ENCODE measurements around the gene CRY2.

DNA sequence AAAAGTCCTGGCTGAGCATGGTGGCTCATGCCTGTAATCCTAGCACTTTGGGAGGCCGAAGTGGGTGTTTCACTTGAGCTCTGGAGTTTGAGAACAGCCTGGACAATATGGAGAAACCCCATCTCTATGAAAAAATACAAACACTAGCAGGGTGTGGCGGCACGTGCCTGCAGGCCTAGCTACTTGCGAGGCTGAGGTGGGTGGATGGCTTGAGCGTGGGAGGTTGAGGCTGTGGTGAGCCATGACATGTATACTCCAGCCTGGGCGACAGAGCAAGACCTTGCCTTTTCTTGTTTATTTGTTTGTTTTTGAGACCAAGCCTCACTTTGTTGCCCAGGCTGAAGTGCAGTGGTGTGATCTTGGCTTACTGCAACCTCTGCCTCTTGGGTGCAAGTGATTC, 8.1 kb upstream of the CRY2 start:
- TF ChIP-seq, protein P1, sequence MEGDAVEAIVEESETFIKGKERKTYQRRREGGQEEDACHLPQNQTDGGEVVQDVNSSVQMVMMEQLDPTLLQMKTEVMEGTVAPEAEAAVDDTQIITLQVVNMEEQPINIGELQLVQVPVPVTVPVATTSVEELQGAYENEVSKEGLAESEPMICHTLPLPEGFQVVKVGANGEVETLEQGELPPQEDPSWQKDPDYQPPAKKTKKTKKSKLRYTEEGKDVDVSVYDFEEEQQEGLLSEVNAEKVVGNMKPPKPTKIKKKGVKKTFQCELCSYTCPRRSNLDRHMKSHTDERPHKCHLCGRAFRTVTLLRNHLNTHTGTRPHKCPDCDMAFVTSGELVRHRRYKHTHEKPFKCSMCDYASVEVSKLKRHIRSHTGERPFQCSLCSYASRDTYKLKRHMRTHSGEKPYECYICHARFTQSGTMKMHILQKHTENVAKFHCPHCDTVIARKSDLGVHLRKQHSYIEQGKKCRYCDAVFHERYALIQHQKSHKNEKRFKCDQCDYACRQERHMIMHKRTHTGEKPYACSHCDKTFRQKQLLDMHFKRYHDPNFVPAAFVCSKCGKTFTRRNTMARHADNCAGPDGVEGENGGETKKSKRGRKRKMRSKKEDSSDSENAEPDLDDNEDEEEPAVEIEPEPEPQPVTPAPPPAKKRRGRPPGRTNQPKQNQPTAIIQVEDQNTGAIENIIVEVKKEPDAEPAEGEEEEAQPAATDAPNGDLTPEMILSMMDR (IDR thresholded peaks at IDR 0.05), result no peak
- no peak for TF ChIP-seq POLR2A (IDR thresholded peaks at IDR 0.05)
